Peyer's patch (tissue), 4 donors: ENCODE results near the gene ARHGAP30.

Source experiments
- POLR2A ChIP-seq, 2 donors: fragments of 450-650 bp; IDR thresholded peaks; one replicate each; pipeline ENCODE4 v1.5.1; 2017; ENCODE audit warnings: antibody characterized with exemption in 2 of 2, mild to moderate bottlenecking in 2 of 2, moderate library complexity in 2 of 2
- TF ChIP-seq, protein P1 (sequence below), 6 experiments: fragments of 450-650 bp in 4 of 6; fragments of 200-600 bp in 2 of 6; sonication (generic) in 1 of 6; IDR thresholded peaks; one replicate each; pipeline ENCODE4 v1.5.1; 2017 to 2019; ENCODE audit warnings: antibody characterized with exemption in 6 of 6, mild to moderate bottlenecking in 3 of 6, moderate library complexity in 1 of 6

DNA sequence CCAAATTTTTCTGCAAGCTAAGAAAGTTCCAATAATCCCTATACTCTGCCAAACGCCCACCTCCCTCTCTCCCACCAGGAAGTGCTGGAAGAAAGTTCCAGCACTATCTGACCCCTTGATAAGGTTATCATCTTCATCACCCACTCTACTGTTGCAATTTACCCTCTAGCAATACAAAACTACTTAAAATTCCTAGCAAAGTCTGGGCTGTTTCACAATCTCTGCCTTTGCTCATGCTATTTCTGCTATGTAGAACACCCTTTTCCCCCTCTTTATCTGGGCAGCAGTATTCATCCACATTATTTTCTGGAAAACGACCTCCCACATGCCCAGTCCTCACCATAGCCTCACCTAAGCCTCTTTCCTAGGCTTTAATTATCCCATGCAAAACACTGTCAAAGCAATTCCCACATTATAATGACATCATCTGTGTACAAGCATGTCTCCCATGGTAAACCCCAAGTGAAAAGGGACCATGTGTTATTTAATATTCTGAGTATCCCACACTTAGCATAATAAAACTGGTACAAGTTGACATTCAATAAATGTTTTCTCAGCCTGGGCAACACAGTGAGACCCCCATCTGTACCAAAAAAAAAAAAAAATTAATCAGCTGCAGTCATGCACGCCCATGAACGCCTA is 60.7 kb downstream of the ARHGAP30 start:
- TF ChIP-seq, protein P1, sequence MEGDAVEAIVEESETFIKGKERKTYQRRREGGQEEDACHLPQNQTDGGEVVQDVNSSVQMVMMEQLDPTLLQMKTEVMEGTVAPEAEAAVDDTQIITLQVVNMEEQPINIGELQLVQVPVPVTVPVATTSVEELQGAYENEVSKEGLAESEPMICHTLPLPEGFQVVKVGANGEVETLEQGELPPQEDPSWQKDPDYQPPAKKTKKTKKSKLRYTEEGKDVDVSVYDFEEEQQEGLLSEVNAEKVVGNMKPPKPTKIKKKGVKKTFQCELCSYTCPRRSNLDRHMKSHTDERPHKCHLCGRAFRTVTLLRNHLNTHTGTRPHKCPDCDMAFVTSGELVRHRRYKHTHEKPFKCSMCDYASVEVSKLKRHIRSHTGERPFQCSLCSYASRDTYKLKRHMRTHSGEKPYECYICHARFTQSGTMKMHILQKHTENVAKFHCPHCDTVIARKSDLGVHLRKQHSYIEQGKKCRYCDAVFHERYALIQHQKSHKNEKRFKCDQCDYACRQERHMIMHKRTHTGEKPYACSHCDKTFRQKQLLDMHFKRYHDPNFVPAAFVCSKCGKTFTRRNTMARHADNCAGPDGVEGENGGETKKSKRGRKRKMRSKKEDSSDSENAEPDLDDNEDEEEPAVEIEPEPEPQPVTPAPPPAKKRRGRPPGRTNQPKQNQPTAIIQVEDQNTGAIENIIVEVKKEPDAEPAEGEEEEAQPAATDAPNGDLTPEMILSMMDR (IDR thresholded peaks at IDR 0.05), result no peak
- TF ChIP-seq POLR2A (IDR thresholded peaks at IDR 0.05), result no peak
